GM12878 (cell line): ENCODE data around the gene PLEKHM3. TPM values are rescaled to one million over a fixed set of nuclear protein-coding genes. Genes with fewer than 3 reads are reported as not detected.

ENCODE experiments used
- ATAC-seq: fragments of 200-7000 bp; cut with Tn5 transposase; 3 replicates; pipeline ENCODE4 v1.9.1; 2020; ENCODE audit warnings: mild to moderate bottlenecking, moderate library complexity
- BruUV-seq: library from RNA; stranded (reverse); fragments of 400-500 nt; replicated peaks from 2 replicates; lab custom pipeline; 2021; lab: Mats Ljungman, UMichigan
- CTCF ChIA-PET: fragments of 300-600 bp; sonication (Branson Sonifier 250); formaldehyde crosslinking; extraction: SDS; loops from one replicate; lab custom pipeline; 2021; ENCODE audit warnings: inconsistent platforms; lab: Yijun Ruan, JAX
- POLR2A ChIA-PET: fragments of 350-600 bp; formaldehyde crosslinking; extraction: SDS; loops from one replicate; lab custom pipeline; 2021; ENCODE audit warnings: inconsistent platforms; lab: Charles Lee
- RAD21 ChIA-PET: fragments of 300-600 bp; sonication (Branson Sonifier 250); formaldehyde crosslinking; loops from one replicate; lab custom pipeline; 2023; ENCODE audit warnings: antibody characterized with exemption; ENCODE audit not compliant: unreplicated experiment; lab: Charles Lee
- SMC1A ChIA-PET: fragments of 300-600 bp; sonication (Branson Sonifier 250); formaldehyde crosslinking; loops from one replicate; lab custom pipeline; 2023; ENCODE audit not compliant: unreplicated experiment, uncharacterized antibody; lab: Charles Lee
- DNase-seq: peaks from one replicate; pipeline ENCODE4 v3.0.0-alpha.2; 2011; ENCODE audit warnings: low read depth, low spot score
- FAIRE-seq: peaks from 3 replicates; lab custom pipeline; 2011; peaks lifted over from hg19 to GRCh38; lab: Jason Lieb, UNC
- H2AFZ ChIP-seq: 2 replicates; pipeline ENCODE4 v1.6.0; 2011; ENCODE audit warnings: low read depth, low read length, control low read depth; ENCODE audit not compliant: control insufficient read depth
- H3K27ac ChIP-seq: 2 replicates; pipeline ENCODE4 v1.5.1; 2011; ENCODE audit warnings: control low read depth; ENCODE audit not compliant: control insufficient read depth, insufficient read depth
- H3K27me3 ChIP-seq, 2 experiments: replicated peaks in 1 of 2; 2 replicates each; pipeline versions ENCODE4 v1.6.0 to v1.6.1; 2011; ENCODE audit warnings: low read length in 1 of 2; ENCODE audit not compliant: control insufficient read depth in 2 of 2, insufficient read depth in 2 of 2
- H3K36me3 ChIP-seq, 2 experiments: 2 replicates each; pipeline ENCODE4 v1.5.1; 2011; ENCODE audit warnings: low read length in 1 of 2; ENCODE audit not compliant: control insufficient read depth in 2 of 2, insufficient read depth in 2 of 2
- H3K4me1 ChIP-seq: 2 replicates; pipeline ENCODE4 v1.6.1; 2011; ENCODE audit warnings: mild to moderate bottlenecking, low read length, moderate library complexity, mixed read lengths; ENCODE audit not compliant: control insufficient read depth, insufficient read depth
- H3K4me2 ChIP-seq: 2 replicates; pipeline ENCODE4 v1.6.0; 2011; ENCODE audit warnings: control low read depth; ENCODE audit not compliant: control insufficient read depth, insufficient read depth
- H3K4me3 ChIP-seq: fragments of 200-600 bp; sonication (generic); 2 replicates; pipeline ENCODE4 v1.5.1; 2016
- H3K79me2 ChIP-seq: 2 replicates; pipeline ENCODE4 v1.6.0; 2011; ENCODE audit warnings: low read length; ENCODE audit not compliant: control insufficient read depth, insufficient read depth
- H3K9ac ChIP-seq: 2 replicates; pipeline ENCODE4 v1.8.0; 2011; ENCODE audit warnings: low read length, control low read depth, mixed read lengths; ENCODE audit not compliant: control insufficient read depth, insufficient read depth
- H3K9me3 ChIP-seq: replicated peaks from 3 replicates; pipeline ENCODE4 v1.5.1; 2011; ENCODE audit warnings: mild to moderate bottlenecking, low read length; ENCODE audit not compliant: control insufficient read depth, insufficient read depth
- H4K20me1 ChIP-seq: 2 replicates; pipeline ENCODE4 v1.6.0; 2011; ENCODE audit not compliant: control insufficient read depth, insufficient read depth
- BACH1 ChIP-seq: fragments of 450-650 bp; IDR thresholded peaks from 2 replicates; pipeline ENCODE4 v1.6.1; 2017; ENCODE audit warnings: mild to moderate bottlenecking, borderline replicate concordance
- BCL11A ChIP-seq: IDR thresholded peaks from 2 replicates; pipeline ENCODE4 v1.6.1; 2011; ENCODE audit warnings: low read depth, low read length
- BMI1 ChIP-seq: fragments of 450-650 bp; IDR thresholded peaks from 2 replicates; pipeline ENCODE4 v1.6.1; 2016; ENCODE audit warnings: mild to moderate bottlenecking, moderate library complexity, borderline replicate concordance
- CEBPB ChIP-seq, 2 experiments: fragments of 150-350 bp in 1 of 2; IDR thresholded peaks; 2 replicates each; pipeline ENCODE4 v1.6.1; 2012 to 2014; ENCODE audit warnings: low read depth in 2 of 2, low read length in 2 of 2, borderline replicate concordance in 1 of 2, inconsistent platforms in 1 of 2
- KLF5 ChIP-seq: fragments of 450-650 bp; IDR thresholded peaks from 2 replicates; pipeline ENCODE4 v1.6.1; 2014; ENCODE audit warnings: mild to moderate bottlenecking; ENCODE audit not compliant: partially characterized antibody
- LARP7 ChIP-seq: fragments of 450-650 bp; IDR thresholded peaks from 2 replicates; pipeline ENCODE4 v1.6.1; 2017; ENCODE audit warnings: mild to moderate bottlenecking
- MTA3 ChIP-seq: IDR thresholded peaks from 2 replicates; pipeline ENCODE4 v1.6.1; 2012; ENCODE audit warnings: low read length, inconsistent platforms, borderline replicate concordance
- NFIC ChIP-seq: IDR thresholded peaks from 2 replicates; pipeline ENCODE4 v1.6.1; 2012; ENCODE audit warnings: low read depth, mild to moderate bottlenecking, inconsistent platforms, low read length, moderate library complexity
- RFX5 ChIP-seq: IDR thresholded peaks from 2 replicates; pipeline ENCODE4 v1.6.1; 2011; ENCODE audit warnings: low read depth, low read length, improper control_type of control experiment
- SIX5 ChIP-seq: IDR thresholded peaks from 2 replicates; pipeline ENCODE4 v1.6.1; 2011; ENCODE audit warnings: mild to moderate bottlenecking, low read depth, low read length, moderate library complexity; ENCODE audit not compliant: severe bottlenecking
- SMAD1 ChIP-seq: fragments of 450-650 bp; IDR thresholded peaks from 2 replicates; pipeline ENCODE4 v1.6.1; 2018; ENCODE audit warnings: mild to moderate bottlenecking, low read depth; ENCODE audit not compliant: partially characterized antibody
- SMC3 ChIP-seq: IDR thresholded peaks from 2 replicates; pipeline ENCODE4 v1.6.1; 2011; ENCODE audit warnings: low read length, improper control_type of control experiment, borderline replicate concordance
- ZZZ3 ChIP-seq: IDR thresholded peaks from 2 replicates; pipeline ENCODE4 v1.6.1; 2011; ENCODE audit warnings: low read depth; ENCODE audit not compliant: control insufficient read depth, insufficient read length
- WGBS: methylation state at CpG from one replicate; pipeline ENCODE4 v1.1.6; 2016; ENCODE audit warnings: low lambda C conversion rate; ENCODE audit not compliant: insufficient replicate concordance, insufficient coverage; ENCODE audit errors: missing lambda C conversion rate; 5-methylcytosine and 5-hydroxymethylcytosine counted together
- in situ Hi-C: fragments of 300-500 bp; cut with MboI; formaldehyde crosslinking; loops from 9 replicates; pipeline ENCODE4 v1.14.3; 2018; ENCODE audit warnings: mixed read lengths
- intact Hi-C: fragments of 100-400 bp; cut with micrococcal nuclease; formaldehyde crosslinking; loops from one replicate; pipeline ENCODE4 v1.14.2; 2022; ENCODE audit not compliant: unreplicated experiment
- polyA plus RNA-seq, 11 experiments: library from polyadenylated mRNA; depleted of rRNA in 4 of 11; unstranded in 6 of 11; stranded (reverse) in 5 of 11; fragments of >200 nt; fragmentation: Nextera tagmentation in 4 of 11; fragmentation: Illumina TruSeq in 1 of 11; extraction: Ambion mirVana in 4 of 11; extraction: Trizol in 1 of 11; gene quantifications; 1 replicate in 1 of 11; 2 replicates in 10 of 11; pipeline versions ENCODE4 v1.2.1 to v1.2.3, GENCODE V29; 2011 to 2016; ENCODE audit warnings: inconsistent platforms in 2 of 11, missing spikeins in 2 of 11, low read depth in 1 of 11
- total RNA-seq, 4 experiments: library from RNA; depleted of rRNA in 3 of 4; stranded (reverse); fragments of >200 nt in 3 of 4; fragmentation: Illumina TruSeq in 1 of 4; extraction: Trizol in 1 of 4; gene quantifications; 2 replicates each; pipeline versions ENCODE4 v1.2.1 to v1.2.3, GENCODE V29; 2013 to 2021
- TF ChIP-seq, protein P1 (sequence below): IDR thresholded peaks from 2 replicates; pipeline ENCODE4 v1.6.1; 2012; ENCODE audit warnings: low read length, inconsistent platforms

Gene PLEKHM3
- total and polyA plus RNA-seq, 10 of the 15 experiments (the other 5 are each of a cell fraction or from before 2014, with no cell fraction given), result 1.4 to 5.6 (median 3.0) TPM

- Histone ChIP-seq H4K20me1 (no peaks in the 10 kb centered on the region), H3K36me3 (no peaks in the 10 kb centered on the region), H3K4me1 (peaks cover 7% of the 10 kb centered on the region), H3K27me3 (no peaks in the 10 kb centered on the region), H3K9me3 (no peaks in the 10 kb centered on the region), H3K27ac (no peak overlapping the region), H3K4me3 (no peak overlapping the region), H3K9ac (no peak overlapping the region), H3K4me2 (no peak overlapping the region), H2AFZ (no peak overlapping the region), H3K79me2 (no peaks in the 10 kb centered on the region)
- no peak for FAIRE-seq
- CTCF ChIA-PET, result interaction anchor here (0.7 kb wide), 1 partner anchor 17 kb away, joined by 3 read pairs; no protein-coding TSS in a partner anchor
- WGBS, result 27% methylated on average over 1 of the region's 1 CpG
- DNase-seq, result no peak
- no TSS peak for BruUV-seq
- intact Hi-C loops, result no loop called here
- SMC1A ChIA-PET, result interaction anchor here (0.6 to 0.8 kb wide), 3 partner anchors 10 to 12 kb away, joined by 3 read pairs; no protein-coding TSS in a partner anchor
- RAD21 ChIA-PET, result no interaction called here
- POLR2A ChIA-PET, result no interaction called here
- ATAC-seq, result no peak
- no peak for TF ChIP-seq BMI1
- no peak for TF ChIP-seq SMC3
- no peak for TF ChIP-seq LARP7
- TF ChIP-seq BACH1, result no peak
- no peak for TF ChIP-seq SIX5
- no peak for TF ChIP-seq RFX5
- TF ChIP-seq ZZZ3, result no peak
- TF ChIP-seq BCL11A, result no peak
- no peak for TF ChIP-seq SMAD1
- no peak for TF ChIP-seq KLF5
- TF ChIP-seq, protein P1, sequence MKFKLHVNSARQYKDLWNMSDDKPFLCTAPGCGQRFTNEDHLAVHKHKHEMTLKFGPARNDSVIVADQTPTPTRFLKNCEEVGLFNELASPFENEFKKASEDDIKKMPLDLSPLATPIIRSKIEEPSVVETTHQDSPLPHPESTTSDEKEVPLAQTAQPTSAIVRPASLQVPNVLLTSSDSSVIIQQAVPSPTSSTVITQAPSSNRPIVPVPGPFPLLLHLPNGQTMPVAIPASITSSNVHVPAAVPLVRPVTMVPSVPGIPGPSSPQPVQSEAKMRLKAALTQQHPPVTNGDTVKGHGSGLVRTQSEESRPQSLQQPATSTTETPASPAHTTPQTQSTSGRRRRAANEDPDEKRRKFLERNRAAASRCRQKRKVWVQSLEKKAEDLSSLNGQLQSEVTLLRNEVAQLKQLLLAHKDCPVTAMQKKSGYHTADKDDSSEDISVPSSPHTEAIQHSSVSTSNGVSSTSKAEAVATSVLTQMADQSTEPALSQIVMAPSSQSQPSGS, result no peak
- no peak for TF ChIP-seq NFIC
- TF ChIP-seq CEBPB (IDR thresholded peaks at IDR 0.05; ENCODE audit: borderline replicate concordance in 1 of 2, low read depth in 2 of 2, low read length in 2 of 2), result no peak
- no peak for TF ChIP-seq MTA3
- in situ Hi-C loops, result no loop called here
These were observed 189.5 kb downstream of the PLEKHM3 start for GRCh38 chr2:207835805-207836204.
